ENCODE results near the gene RPL7A.

DNA sequence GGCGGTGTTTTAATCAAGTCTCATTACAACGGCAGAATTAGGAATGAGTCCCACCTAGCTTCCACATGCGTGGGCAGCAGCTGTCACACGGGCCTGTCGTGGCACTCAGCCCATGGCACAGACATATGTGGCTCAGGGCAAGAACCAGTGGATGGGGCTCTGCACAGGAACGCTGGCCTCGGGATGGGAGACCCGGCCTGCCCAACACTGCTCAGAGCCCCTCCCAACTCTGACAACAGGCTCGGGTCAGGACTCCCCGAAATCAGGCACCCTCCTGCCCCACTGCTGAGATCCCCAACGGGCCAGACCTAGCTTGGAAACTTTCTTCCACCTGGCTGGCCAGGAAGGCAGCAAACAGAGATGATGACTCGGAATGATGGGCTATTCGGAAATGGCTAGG, 7.1 kb upstream of the RPL7A start:
- TF ChIP-seq, protein P1, sequence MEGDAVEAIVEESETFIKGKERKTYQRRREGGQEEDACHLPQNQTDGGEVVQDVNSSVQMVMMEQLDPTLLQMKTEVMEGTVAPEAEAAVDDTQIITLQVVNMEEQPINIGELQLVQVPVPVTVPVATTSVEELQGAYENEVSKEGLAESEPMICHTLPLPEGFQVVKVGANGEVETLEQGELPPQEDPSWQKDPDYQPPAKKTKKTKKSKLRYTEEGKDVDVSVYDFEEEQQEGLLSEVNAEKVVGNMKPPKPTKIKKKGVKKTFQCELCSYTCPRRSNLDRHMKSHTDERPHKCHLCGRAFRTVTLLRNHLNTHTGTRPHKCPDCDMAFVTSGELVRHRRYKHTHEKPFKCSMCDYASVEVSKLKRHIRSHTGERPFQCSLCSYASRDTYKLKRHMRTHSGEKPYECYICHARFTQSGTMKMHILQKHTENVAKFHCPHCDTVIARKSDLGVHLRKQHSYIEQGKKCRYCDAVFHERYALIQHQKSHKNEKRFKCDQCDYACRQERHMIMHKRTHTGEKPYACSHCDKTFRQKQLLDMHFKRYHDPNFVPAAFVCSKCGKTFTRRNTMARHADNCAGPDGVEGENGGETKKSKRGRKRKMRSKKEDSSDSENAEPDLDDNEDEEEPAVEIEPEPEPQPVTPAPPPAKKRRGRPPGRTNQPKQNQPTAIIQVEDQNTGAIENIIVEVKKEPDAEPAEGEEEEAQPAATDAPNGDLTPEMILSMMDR (IDR thresholded peaks at IDR 0.05 in 4 of 5, conservative IDR thresholded peaks at IDR 0.05 in 1 of 5), result no peak
- TF ChIP-seq POLR2A (IDR thresholded peaks at IDR 0.05), result no peak
